H4 (cell line): ENCODE results near the gene SLC12A3. TPM values are rescaled to one million over a fixed set of nuclear protein-coding genes. Genes with fewer than 3 reads are reported as not detected.
A peak's percentile ranks its signal among the peaks of the same experiment; 100 is the strongest.

Experiments used
- DNase-seq: peaks from one replicate; pipeline ENCODE4 v3.0.0-alpha.2; 2015; ENCODE audit warnings: low spot score
- total RNA-seq: library from RNA; depleted of rRNA; stranded (reverse); fragments of >200 nt; shearing (Covaris generic); gene quantifications from 2 replicates; pipeline ENCODE4 v1.2.3, GENCODE V29; 2014

The SLC12A3 gene
- total RNA-seq, 1 experiment from 2014 or later, result not detected

GRCh38 chr16:56847173-56847910 is 17.7 kb upstream of the SLC12A3 start:
- no peak for DNase-seq

GRCh38 chr16:56848029-56848936 is 16.7 kb upstream of the SLC12A3 start:
- peak; percentile 40 for DNase-seq

GRCh38 chr16:56848955-56849689 is 15.9 kb upstream of the SLC12A3 start:
- peak; percentile 45 for DNase-seq

- no peak for DNase-seq
These were observed 15.0 kb upstream of the SLC12A3 start for GRCh38 chr16:56849690-56850680.

GRCh38 chr16:56851671-56852400 is 13.2 kb upstream of the SLC12A3 start:
- no peak for DNase-seq

- no peak for DNase-seq
These were observed 12.6 kb upstream of the SLC12A3 start for GRCh38 chr16:56852401-56852730.

- DNase-seq, result no peak
These were observed 12.0 kb upstream of the SLC12A3 start for GRCh38 chr16:56852968-56853367.

GRCh38 chr16:56855201-56855600 is 9.8 kb upstream of the SLC12A3 start:
- DNase-seq, result no peak

- no peak for DNase-seq
These were observed 9.1 kb upstream of the SLC12A3 start for GRCh38 chr16:56855946-56856345.

GRCh38 chr16:56856876-56857447 is 8.0 kb upstream of the SLC12A3 start:
- DNase-seq, result no peak

GRCh38 chr16:56858374-56858773 is 6.6 kb upstream of the SLC12A3 start:
- DNase-seq, result no peak

GRCh38 chr16:56859636-56860035 is 5.4 kb upstream of the SLC12A3 start:
- no peak for DNase-seq

- DNase-seq, result peak; percentile 25
These were observed 4.6 kb upstream of the SLC12A3 start for GRCh38 chr16:56860226-56861020.

- DNase-seq, result peak; percentile 55
These were observed 3.9 kb upstream of the SLC12A3 start for GRCh38 chr16:56861092-56861610.

- no peak for DNase-seq
These were observed 3.3 kb upstream of the SLC12A3 start for GRCh38 chr16:56861756-56862155.

GRCh38 chr16:56862776-56863175 is 2.2 kb upstream of the SLC12A3 start:
- no peak for DNase-seq

- DNase-seq, result no peak
These were observed 521 bp downstream of the SLC12A3 start for GRCh38 chr16:56865394-56866062.
